Body of pancreas (tissue), 4 donors: ENCODE data around the gene WDR5. TPM values are rescaled to one million over a fixed set of nuclear protein-coding genes. Genes with fewer than 3 reads are reported as not detected.
A peak's percentile ranks its signal among the peaks of the same experiment; 100 is the strongest.

Experiments
- ATAC-seq: fragments of 150-250 bp; one replicate; pipeline ENCODE4 v1.9.1; 2016
- DNase-seq, 4 donors: peaks; one replicate each; pipeline ENCODE4 v3.0.0-alpha.2; 2019
- H3K27ac ChIP-seq, 4 donors: fragments of 200-600 bp; sonication (generic); 1 replicate in 3 of 4; 2 replicates in 1 of 4; pipeline versions ENCODE4 v1.5.1 to v1.6.1; 2016 to 2019; ENCODE audit warnings: mild to moderate bottlenecking in 1 of 4, mixed read lengths in 1 of 4, moderate library complexity in 1 of 4
- H3K27me3 ChIP-seq, 2 donors: fragments of 200-600 bp; sonication (generic); one replicate each; pipeline ENCODE4 v1.6.0; 2016; ENCODE audit warnings: mild to moderate bottlenecking in 1 of 2
- H3K36me3 ChIP-seq, 2 donors: fragments of 200-600 bp; sonication (generic); replicated peaks in 1 of 2; 2 replicates each; pipeline ENCODE4 v1.5.1; 2016; ENCODE audit warnings: low read depth in 2 of 2; ENCODE audit not compliant: insufficient read depth in 1 of 2
- H3K4me1 ChIP-seq: fragments of 200-600 bp; sonication (generic); one replicate; pipeline ENCODE4 v1.6.0; 2016
- H3K4me3 ChIP-seq, 2 donors: fragments of 200-600 bp; sonication (generic); 1 replicate in 1 of 2; 2 replicates in 1 of 2; pipeline ENCODE4 v1.5.1; 2016 to 2019
- H3K9me3 ChIP-seq, 3 donors: fragments of 200-600 bp; sonication (generic); 1 replicate in 2 of 3; 2 replicates in 1 of 3; pipeline ENCODE4 v1.5.1; 2016
- CTCF ChIP-seq, 7 experiments: fragments of 450-650 bp in 4 of 7; fragments of 200-600 bp in 3 of 7; sonication (generic) in 3 of 7; IDR thresholded peaks; one replicate each; pipeline ENCODE4 v1.5.1; 2016 to 2019; ENCODE audit warnings: antibody characterized with exemption in 7 of 7
- POLR2A ChIP-seq, 3 donors: fragments of 450-650 bp; IDR thresholded peaks; one replicate each; pipeline ENCODE4 v1.6.1; 2016; ENCODE audit warnings: antibody characterized with exemption in 3 of 3, mild to moderate bottlenecking in 2 of 3
- WGBS, 2 donors: methylation state at CpG; one replicate each; pipeline ENCODE4 v1.1.5; 2017; 5-methylcytosine and 5-hydroxymethylcytosine counted together
- intact Hi-C: fragments of 100-400 bp; cut with DNase I; formaldehyde crosslinking; loops from one replicate; pipeline ENCODE4 v1.15.1; 2023
- total RNA-seq, 2 donors: library from RNA; depleted of rRNA; stranded (reverse); fragments of >200 nt; gene quantifications; one replicate each; pipeline ENCODE4 v1.1.0, GENCODE V29; 2016

The WDR5 gene
- total RNA-seq, 2 donors from 2014 or later: 12.5 to 19.1 TPM

- H3K4me3 ChIP-seq: no peak overlapping the region
- no peaks in the 10 kb centered on the region for H3K9me3 ChIP-seq
- TF ChIP-seq POLR2A (IDR thresholded peaks at IDR 0.05) (no peak), CTCF (IDR thresholded peaks at IDR 0.05) (no peak)
- ATAC-seq (no peak), DNase-seq (no peak)
- H3K27me3 ChIP-seq: no peaks in the 10 kb centered on the region
- intact Hi-C loops: no loop called here
- no peaks in the 10 kb centered on the region for H3K36me3 ChIP-seq
- H3K4me1 ChIP-seq: peaks cover 6% of the 10 kb centered on the region
- 92 to 94% methylated on average over 6 to 13 of the region's 13 CpGs for WGBS, 2 donors
- H3K27ac ChIP-seq: no peak overlapping the region
These were observed 30.5 kb downstream of the WDR5 start for GRCh38 chr9:134166374-134166773.

GRCh38 chr9:134167530-134167931 lies 31.6 kb downstream of the WDR5 start:
- DNase-seq (no peak), ATAC-seq (no peak)
- Histone ChIP-seq H3K36me3 (no peaks in the 10 kb centered on the region), H3K27ac (no peak overlapping the region), H3K27me3 (no peaks in the 10 kb centered on the region), H3K4me3 (no peak overlapping the region), H3K4me1 (peaks cover 6% of the 10 kb centered on the region), H3K9me3 (no peaks in the 10 kb centered on the region)
- intact Hi-C loops: no loop called here
- 72 to 83% methylated on average over 4 of the region's 4 CpGs for WGBS, 2 donors
- no peak for TF ChIP-seq POLR2A (IDR thresholded peaks at IDR 0.05)
- TF ChIP-seq CTCF (IDR thresholded peaks at IDR 0.05): no peak

DNA sequence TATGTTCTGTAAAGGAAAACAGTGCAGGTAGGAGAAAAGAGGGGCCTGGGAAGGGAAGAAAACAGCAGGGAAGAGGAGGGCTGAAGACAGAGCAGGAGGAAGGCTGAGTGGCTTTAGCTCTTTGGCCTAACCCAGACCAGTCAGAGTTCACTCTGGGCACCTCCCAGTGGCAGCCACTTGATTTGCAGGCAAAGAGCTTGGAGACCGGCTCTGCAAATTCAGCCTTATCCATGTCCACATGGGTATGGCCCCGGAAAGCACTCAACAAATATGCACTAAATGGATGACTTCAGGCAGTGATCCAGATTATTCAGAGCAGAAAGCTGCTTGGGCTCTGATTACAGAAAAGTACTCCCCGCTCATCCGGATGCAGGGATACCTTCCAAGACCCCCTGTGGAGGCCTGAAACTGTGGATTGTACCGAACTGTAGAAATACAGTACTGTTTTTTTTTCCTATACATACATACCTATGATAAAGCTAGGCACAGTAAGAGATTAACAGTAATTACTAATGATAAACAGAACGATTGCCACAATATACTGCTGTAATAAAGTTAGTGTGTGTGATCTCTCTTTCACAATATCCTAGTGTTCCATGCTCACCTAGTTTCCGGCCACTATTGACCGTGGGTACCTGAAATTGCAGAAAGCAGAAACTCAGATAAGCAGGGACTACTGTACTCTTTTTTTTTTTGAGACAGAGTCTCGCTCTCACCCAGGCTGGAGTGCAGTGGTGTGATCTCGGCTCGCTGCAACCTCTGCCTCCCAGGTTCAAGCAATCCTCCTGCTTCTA lies 33.1 kb downstream of the WDR5 start:
- intact Hi-C loops: no loop called here
- TF ChIP-seq POLR2A (IDR thresholded peaks at IDR 0.05) (no peak), CTCF (IDR thresholded peaks at IDR 0.05) (peak in 1 of 7 experiments; percentile 24)
- no peaks in the 10 kb centered on the region for H3K27me3 ChIP-seq
- DNase-seq: no peak
- no peak for ATAC-seq
- H3K4me1 ChIP-seq: peaks cover 6% of the 10 kb centered on the region
- H3K4me3 ChIP-seq: no peak overlapping the region
- WGBS, 2 donors: 57 to 58% methylated on average over 10 to 11 of the region's 11 CpGs
- H3K36me3 ChIP-seq: no peaks in the 10 kb centered on the region
- H3K9me3 ChIP-seq: no peaks in the 10 kb centered on the region
- H3K27ac ChIP-seq: peak overlapping the region in 3 of 4 donors; percentile 52 to 54 (median 54)

DNA sequence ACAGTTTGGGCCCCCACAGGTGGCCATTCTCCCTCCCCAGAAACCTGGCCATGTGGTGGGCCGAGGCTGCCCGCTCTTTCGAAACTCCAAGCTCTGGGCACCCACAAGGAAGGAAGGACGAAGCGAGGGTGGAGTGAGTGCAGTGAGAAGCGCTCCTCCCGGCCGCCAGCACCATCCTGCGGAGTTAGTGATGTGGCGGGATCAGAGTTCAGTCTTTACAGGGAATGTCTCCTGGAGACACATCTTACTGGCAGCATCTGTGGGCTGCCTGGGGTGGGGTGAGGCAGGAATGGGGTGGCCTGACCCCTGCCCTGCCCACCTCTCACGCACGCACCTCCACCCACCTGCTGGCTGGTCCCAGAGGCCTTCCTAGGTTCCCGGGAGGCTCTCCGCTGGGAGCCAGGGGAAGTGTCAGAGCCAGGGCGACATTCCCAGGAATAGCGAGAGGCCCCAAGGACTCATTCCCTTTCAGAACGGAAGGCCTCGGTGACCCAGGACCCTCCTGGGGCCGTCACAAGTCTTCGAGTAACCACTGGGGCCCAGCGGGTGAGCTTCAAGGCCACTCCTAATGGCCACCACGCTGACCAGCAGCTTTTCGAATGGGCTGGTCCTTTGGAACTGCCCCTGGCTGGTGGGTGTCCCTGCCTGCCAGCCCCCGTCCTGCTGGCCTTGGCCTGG lies 34.0 kb downstream of the WDR5 start:
- 57 to 77% methylated on average over 9 to 24 of the region's 24 CpGs for WGBS, 2 donors
- Histone ChIP-seq H3K4me1 (peaks cover 8% of the 10 kb centered on the region), H3K4me3 (no peak overlapping the region), H3K27ac (peak overlapping the region in 3 of 4 donors; percentile 52 to 54 (median 54)), H3K36me3 (no peaks in the 10 kb centered on the region), H3K27me3 (no peaks in the 10 kb centered on the region), H3K9me3 (no peaks in the 10 kb centered on the region)
- DNase-seq (no peak), ATAC-seq (no peak)
- no peak for TF ChIP-seq POLR2A (IDR thresholded peaks at IDR 0.05)
- no peak for TF ChIP-seq CTCF (IDR thresholded peaks at IDR 0.05)
- intact Hi-C loops: loop anchor here (10.0 kb wide), 1 partner anchor 565 kb away; no protein-coding TSS in a partner anchor
